Fibroblast of mammary gland (primary cell): ENCODE results near the gene RPS15.

Experiments used
- DNase-seq: peaks from one replicate; pipeline ENCODE4 v3.0.0-alpha.2; 2010; ENCODE audit warnings: low read depth
- H3K4me3 ChIP-seq: 2 replicates; pipeline ENCODE4 v1.5.1; 2011; ENCODE audit warnings: low read depth, mild to moderate bottlenecking, low read length, moderate library complexity; ENCODE audit not compliant: control insufficient read depth
- CTCF ChIP-seq: conservative IDR thresholded peaks from 2 replicates; pipeline ENCODE4 v1.5.1; 2011; ENCODE audit warnings: low read depth, low read length, inconsistent platforms; ENCODE audit not compliant: control insufficient read depth, insufficient read depth

RPS15 gene

GRCh38 chr19:1430246-1430645 lies 8.0 kb upstream of the RPS15 start:
- no peak for TF ChIP-seq CTCF
- no peak for DNase-seq
- no peak overlapping the region for H3K4me3 ChIP-seq

GRCh38 chr19:1431759-1432506 lies 6.3 kb upstream of the RPS15 start:
- DNase-seq, result no peak
- no peak for TF ChIP-seq CTCF
- no peak overlapping the region for H3K4me3 ChIP-seq

- no peak for TF ChIP-seq CTCF
- DNase-seq, result no peak
- H3K4me3 ChIP-seq, result no peak overlapping the region
These were observed 5.7 kb upstream of the RPS15 start for GRCh38 chr19:1432507-1432887.

GRCh38 chr19:1433119-1434039 lies 4.8 kb upstream of the RPS15 start:
- no peak for DNase-seq
- TF ChIP-seq CTCF, result no peak
- H3K4me3 ChIP-seq, result no peak overlapping the region

GRCh38 chr19:1434040-1434366 lies 4.2 kb upstream of the RPS15 start:
- TF ChIP-seq CTCF, result no peak
- H3K4me3 ChIP-seq, result no peak overlapping the region
- no peak for DNase-seq

- H3K4me3 ChIP-seq, result no peak overlapping the region
- no peak for DNase-seq
These were observed 3.6 kb upstream of the RPS15 start for GRCh38 chr19:1434577-1435060.

More at GRCh38 chr19:1434577-1435060, 3.6 kb upstream of the RPS15 start:
- no peak for TF ChIP-seq CTCF
